Measurements from ENCODE around the gene AP1S3. TPM values are rescaled to one million over a fixed set of nuclear protein-coding genes. Genes with fewer than 3 reads are reported as not detected.

Gene AP1S3
- total and polyA plus RNA-seq, 2 of the 4 experiments (the other 2 are of a cell fraction) = 2.5 to 4.1 TPM

DNA sequence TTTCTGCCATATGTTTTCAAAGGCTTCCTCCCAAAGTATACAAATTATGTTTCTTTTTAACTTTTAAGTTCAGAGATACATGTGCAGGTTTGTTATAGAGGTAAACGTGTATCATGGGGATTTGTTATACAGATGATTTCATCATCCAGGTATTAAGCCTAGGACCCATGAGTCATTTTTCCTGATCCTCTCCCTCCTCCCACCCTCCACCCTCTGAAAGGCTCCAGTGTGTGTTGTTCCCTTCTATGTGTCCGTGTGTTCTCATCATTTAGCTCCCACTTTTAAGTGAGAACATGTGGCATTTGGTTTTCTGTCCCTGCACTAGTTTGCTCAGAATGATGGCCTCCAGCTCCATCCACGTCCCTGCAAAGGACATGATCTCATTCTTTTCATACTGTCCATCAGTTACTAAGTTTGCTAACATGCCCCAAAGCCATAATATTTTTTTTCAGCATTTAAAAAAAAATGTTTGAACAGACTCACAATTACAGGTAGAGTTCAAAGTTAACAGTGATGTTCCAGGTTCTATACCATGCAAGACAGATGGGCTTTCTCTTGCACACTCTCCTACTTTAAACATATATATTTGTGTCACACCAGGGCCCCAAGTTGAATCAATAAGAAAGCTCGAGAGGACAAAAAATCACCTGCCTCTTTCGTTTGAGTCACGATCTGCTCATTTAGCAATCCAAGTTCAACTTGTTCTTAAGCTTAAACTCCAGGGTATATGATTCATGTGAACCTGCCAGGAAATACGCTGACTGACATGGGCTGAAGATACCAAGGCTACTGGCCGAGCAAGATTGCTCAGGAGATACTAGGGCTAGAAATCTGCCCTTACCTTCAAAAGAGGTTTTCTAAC is 77.6 kb downstream of the AP1S3 start:
- Histone ChIP-seq H2BK120ac (ENCODE audit: low read depth, low read length) (peak overlapping the region; percentile 45; the same call in 1 of the 2 replicates), H4K20me1 (ENCODE audit: insufficient read depth, low read length) (no peaks in the 10 kb centered on the region), H3K9ac (ENCODE audit: low read depth, low read length) (no peak overlapping the region), H4K5ac (ENCODE audit: low read depth, low read length) (peak overlapping the region; percentile 75; the same call in 1 of the 2 replicates), H3K56ac (ENCODE audit: extremely low read depth, insufficient read depth, low read length) (no peak overlapping the region), H2BK15ac (ENCODE audit: low read depth, low read length) (no peak overlapping the region; the same call in 2 of the 3 replicates), H3K36me3 (ENCODE audit: control insufficient read depth, insufficient read depth, low read length) (no peaks in the 10 kb centered on the region), H4K8ac (ENCODE audit: low read depth in 2 of 2, low read length in 2 of 2) (peak overlapping the region; percentile 20 to 47; a peak in 1 of 4 replicates), H3K79me1 (ENCODE audit: low read depth in 1 of 2, low read length in 2 of 2) (no peaks in the 10 kb centered on the region), H3K4me3 (ENCODE audit: insufficient read depth, low read depth, low read length) (no peak overlapping the region), H3K4me2 (ENCODE audit: low read depth, low read length) (no peak overlapping the region; the same call in 1 of the 2 replicates), H4K91ac (ENCODE audit: insufficient read depth, low read depth, low read length) (no peak overlapping the region; the same call in 1 of the 2 replicates), H3K9me1 (ENCODE audit: insufficient read depth, low read length) (peaks cover 6% of the 10 kb centered on the region), H3K4ac (ENCODE audit: low read depth, low read length) (no peak overlapping the region; the same call in 1 of the 2 replicates), H3K14ac (replicated peaks; ENCODE audit: low read depth, low read length) (no peak overlapping the region; the same call in 1 of the 2 replicates), H2AK9ac (replicated peaks; ENCODE audit: low read depth, low read length, poor library complexity) (no peak overlapping the region), H3K27ac (ENCODE audit: insufficient read depth, low read length) (no peak overlapping the region), H3K23ac (ENCODE audit: low read depth, low read length) (no peak overlapping the region), H3K18ac (ENCODE audit: low read depth, low read length) (peak overlapping the region; percentile 35; the same call in 1 of the 2 replicates), H3K27me3 (ENCODE audit: control insufficient read depth, insufficient read depth, low read length) (no peaks in the 10 kb centered on the region), H3K9me3 (ENCODE audit: control insufficient read depth, insufficient read depth, low read length) (no peaks in the 10 kb centered on the region), H2AFZ (replicated peaks; ENCODE audit: low read length, poor library complexity) (no peak overlapping the region), H2BK5ac (ENCODE audit: low read depth, low read length, poor library complexity, severe bottlenecking) (no peak overlapping the region), H2AK5ac (ENCODE audit: low read depth, low read length) (0 out of 2 replicates have a peak overlapping the region, but pooled peaks have one; percentile 49), H2BK20ac (ENCODE audit: low read depth, low read length) (peak overlapping the region; percentile 16; the same call in 1 of the 2 replicates), H3K4me1 (ENCODE audit: control insufficient read depth, insufficient read depth, low read length) (peaks cover 6% of the 10 kb centered on the region)
- ATAC-seq (ENCODE audit: low read depth) = no peak
- 71% methylated on average over 4 of the region's 8 CpGs; no CpG with 5 or more reads in 1 of the 2 experiments for WGBS, 2 experiments (ENCODE audit: extremely low coverage in 2 of 2, insufficient read length in 1 of 2)
- ChIA-PET CTCF (no interaction called here), POLR2A (ENCODE audit: unreplicated experiment) (no interaction called here)
- intact Hi-C loops (cut with micrococcal nuclease) (no loop called here), in situ Hi-C loops (cut with MboI; ENCODE audit: low sequenced_read_pairs) (no loop called here), dilution Hi-C loops (cut with HindIII; ENCODE audit: low sequenced_read_pairs, unreplicated experiment) (no loop called here)
- BruUV-seq (replicated peaks) = no TSS peak
- DNase-seq = peak; percentile 54
- TF ChIP-seq RAD21 (IDR thresholded peaks at IDR 0.05; ENCODE audit: low read length) (no peak), FOS (IDR thresholded peaks at IDR 0.05; ENCODE audit: low read depth, low read length) (peak; percentile 21; the same call in 1 of the 2 replicates), CEBPB (IDR thresholded peaks at IDR 0.05; ENCODE audit: low read depth, low read length) (peak; percentile 20; the same call in 1 of the 2 replicates)

All from IMR-90 (cell line).